ENCODE results near the gene ZSWIM6.

- TF ChIP-seq EP300 (IDR thresholded peaks at IDR 0.05) (no peak), CTCF (IDR thresholded peaks at IDR 0.05) (no peak)
Measured at GRCh38 chr5:61463596-61463995, 131.5 kb downstream of the ZSWIM6 start.

Data from stomach (tissue), 4 donors.